Cardiac fibroblast (primary cell): Measurements from ENCODE around the gene GPR156.
"Not testable (repeated sequence)": the region's sequence is repeated elsewhere in the genome, so short reads cannot be mapped to it uniquely, and the experiment has no call there.

Experiments
- DNase-seq, 2 donors: peaks; one replicate each; pipeline versions ENCODE4 v3.0.0 to v3.0.0-alpha.2; 2010; ENCODE audit warnings: low read depth in 2 of 2
- H3K4me3 ChIP-seq, 2 donors: replicated peaks in 1 of 2; 1 replicate in 1 of 2; 2 replicates in 1 of 2; pipeline ENCODE4 v1.5.1; 2011; ENCODE audit warnings: low read depth in 2 of 2, low read length in 2 of 2, mild to moderate bottlenecking in 2 of 2, moderate library complexity in 1 of 2
- CTCF ChIP-seq: IDR thresholded peaks from one replicate; pipeline ENCODE4 v1.5.1; 2011; ENCODE audit warnings: low read depth, mild to moderate bottlenecking, low read length, inconsistent platforms

The GPR156 gene

DNA sequence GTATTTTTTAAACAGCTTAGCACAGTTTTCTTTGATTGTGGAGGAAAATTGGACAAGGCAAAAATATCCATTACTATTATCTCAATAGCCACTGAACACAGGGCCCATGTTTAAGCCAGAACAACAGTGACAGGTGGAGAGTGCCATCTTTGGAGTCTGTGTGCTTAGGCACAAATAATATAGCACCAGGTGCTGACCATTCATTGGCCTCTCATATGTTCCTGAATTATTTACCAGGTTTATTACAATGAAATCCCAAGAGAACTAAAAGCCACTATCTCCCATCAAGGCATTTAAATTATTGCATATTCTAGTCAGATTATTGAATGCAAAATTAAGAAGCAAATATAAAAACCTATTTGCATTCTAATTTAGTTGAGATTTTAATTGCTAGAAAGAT, 39.6 kb downstream of the GPR156 start:
- TF ChIP-seq CTCF: no peak
- no peak for DNase-seq
- no peak overlapping the region for H3K4me3 ChIP-seq

GRCh38 chr3:120244834-120245225, 40.2 kb downstream of the GPR156 start:
- no peak for TF ChIP-seq CTCF
- no peak overlapping the region for H3K4me3 ChIP-seq
- peak in 1 of 2 donors; percentile 4 for DNase-seq

DNA sequence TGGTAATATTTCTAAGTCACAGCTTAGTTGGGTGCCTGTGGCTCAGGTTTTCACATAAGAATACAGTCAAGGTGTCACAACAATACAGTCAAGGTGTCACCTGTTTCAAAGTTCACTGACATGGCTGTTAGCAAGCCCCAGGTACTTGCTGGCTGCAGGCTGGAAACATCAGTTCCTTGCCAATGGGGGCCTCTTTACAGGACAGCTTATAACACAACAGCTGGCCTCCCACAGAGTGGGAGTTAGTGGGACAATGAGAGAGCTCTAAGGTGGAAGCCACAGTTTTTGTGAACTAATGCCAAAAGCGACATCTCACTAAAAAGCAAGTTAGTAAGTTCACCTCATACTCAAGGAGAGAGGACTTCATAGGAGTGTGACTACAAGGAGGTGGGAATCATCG, 45.4 kb downstream of the GPR156 start:
- no peak for TF ChIP-seq CTCF
- no peak overlapping the region for H3K4me3 ChIP-seq
- DNase-seq: no peak

DNA sequence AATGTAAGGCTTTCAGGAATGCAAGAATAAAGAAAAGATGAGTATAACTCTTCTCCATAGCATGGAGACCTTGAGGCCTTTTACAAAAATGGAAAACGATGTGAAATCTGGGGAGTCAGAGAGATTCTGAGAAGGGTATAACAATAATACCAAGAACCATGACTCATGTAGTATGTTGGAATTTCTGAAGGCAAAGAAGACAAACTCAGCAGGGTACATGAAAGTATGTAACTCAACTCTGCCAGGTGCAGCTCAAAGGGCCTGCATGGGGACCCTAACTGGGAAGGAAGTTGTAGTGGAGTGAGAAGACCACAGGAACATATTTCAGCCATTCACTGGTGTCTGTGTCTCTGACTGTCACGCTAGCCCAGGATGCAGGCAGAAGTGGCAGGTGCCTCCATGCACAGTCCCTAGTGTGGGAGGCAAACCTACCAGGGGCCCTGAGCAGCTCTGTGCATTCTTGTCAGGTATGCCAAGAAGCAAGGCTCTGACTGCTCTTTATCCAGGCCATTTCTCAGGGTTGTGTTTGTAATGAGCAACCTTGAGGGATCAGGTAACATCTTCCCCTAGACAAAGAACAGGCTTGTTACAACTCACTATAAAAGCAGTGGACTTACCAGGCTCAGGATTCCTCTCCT, 57.2 kb downstream of the GPR156 start:
- no peak for TF ChIP-seq CTCF
- H3K4me3 ChIP-seq: no peak overlapping the region
- no peak for DNase-seq

- TF ChIP-seq CTCF: no peak
- H3K4me3 ChIP-seq: no peak overlapping the region
- DNase-seq: no peak
These were observed 60.8 kb downstream of the GPR156 start for GRCh38 chr3:120224237-120224636.

DNA sequence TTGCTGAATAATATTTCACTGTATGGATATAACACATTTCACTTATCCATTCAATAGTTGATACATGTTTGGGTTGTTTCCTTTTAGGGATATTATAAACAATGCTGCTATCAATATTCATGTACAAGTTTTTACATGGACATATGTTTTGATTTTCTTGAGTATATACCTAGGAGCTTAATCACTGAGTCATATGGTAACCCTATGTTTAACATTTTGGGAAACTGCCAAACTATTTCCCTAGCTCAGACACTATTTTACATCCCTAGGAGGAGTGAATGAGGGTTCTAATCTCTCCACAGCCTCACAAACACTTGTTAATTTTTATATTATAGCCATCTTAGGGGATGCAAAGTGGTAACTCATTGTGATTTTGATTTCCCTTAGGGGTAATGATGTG, 66.0 kb downstream of the GPR156 start:
- H3K4me3 ChIP-seq: no peak overlapping the region
- DNase-seq: peak in 1 of 2 donors; percentile 9
- TF ChIP-seq CTCF: no peak

DNA sequence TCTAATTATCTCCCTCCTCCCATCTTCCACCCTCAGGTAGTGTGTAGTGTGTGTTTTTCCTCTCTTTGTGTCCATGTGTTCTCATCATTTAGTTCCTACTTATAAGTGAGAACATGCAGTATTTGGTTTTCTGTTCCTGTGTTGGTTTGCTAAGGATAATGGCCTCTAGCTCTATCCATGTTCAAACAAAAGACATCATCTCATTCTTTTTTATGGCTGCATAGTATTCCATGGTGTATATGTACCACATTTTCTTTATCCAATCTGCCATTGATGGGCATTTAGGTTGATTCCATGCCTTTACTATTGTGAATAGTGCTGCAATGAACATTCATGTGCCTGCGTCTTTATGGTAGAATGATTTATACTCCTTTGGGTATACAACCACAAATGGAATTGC, 68.4 kb downstream of the GPR156 start:
- DNase-seq, H3K4me3 ChIP-seq: not testable (repeated sequence)
